SK-N-SH treated with all-trans-retinoic acid at 6 μM for 48 hours (cell line): ENCODE measurements around the gene LRIT2.

Experiments used
- ATAC-seq: fragments of 200-7000 bp; cut with Tn5 transposase; 3 replicates; pipeline ENCODE4 v1.9.1; 2020; ENCODE audit warnings: mild to moderate bottlenecking, moderate library complexity
- ARNTL ChIP-seq: fragments of 450-650 bp; formaldehyde crosslinking; IDR thresholded peaks from 2 replicates; pipeline ENCODE4 v1.5.0; 2020; ENCODE audit warnings: low read depth, mild to moderate bottlenecking, moderate library complexity, borderline replicate concordance
- CREB5 ChIP-seq: fragments of 250-450 bp; sonication (Bioruptor Pico); IDR thresholded peaks from 2 replicates; pipeline ENCODE4 v1.5.1; 2020; ENCODE audit warnings: low read depth, mild to moderate bottlenecking, moderate library complexity
- CSDC2 ChIP-seq: fragments of 250-450 bp; sonication (Bioruptor Pico); IDR thresholded peaks from 2 replicates; pipeline ENCODE4 v1.5.0; 2020; ENCODE audit warnings: mild to moderate bottlenecking, moderate library complexity
- CSRNP3 ChIP-seq: fragments of 250-450 bp; sonication (Bioruptor Pico); IDR thresholded peaks from 2 replicates; pipeline ENCODE4 v1.5.1; 2021; ENCODE audit warnings: mild to moderate bottlenecking, moderate library complexity
- ESRRG ChIP-seq: fragments of 250-450 bp; sonication (Bioruptor Pico); IDR thresholded peaks from 2 replicates; pipeline ENCODE4 v1.6.1; 2021; ENCODE audit warnings: mild to moderate bottlenecking
- GLIS3 ChIP-seq: fragments of 250-450 bp; sonication (Bioruptor Pico); IDR thresholded peaks from 2 replicates; pipeline ENCODE4 v1.5.0; 2020; ENCODE audit warnings: mild to moderate bottlenecking, moderate library complexity
- ISL1 ChIP-seq: fragments of 250-450 bp; sonication (Bioruptor Pico); IDR thresholded peaks from 2 replicates; pipeline ENCODE4 v2.1.2; 2022; ENCODE audit warnings: mild to moderate bottlenecking, moderate library complexity
- OSR1 ChIP-seq: fragments of 250-450 bp; sonication (Bioruptor Pico); IDR thresholded peaks from 2 replicates; pipeline ENCODE4 v1.8.0; 2022; ENCODE audit warnings: moderate library complexity, mild to moderate bottlenecking, inconsistent platforms
- PATZ1 ChIP-seq: fragments of 250-450 bp; sonication (Bioruptor Pico); IDR thresholded peaks from 2 replicates; pipeline ENCODE4 v1.8.0; 2020; ENCODE audit warnings: mild to moderate bottlenecking, moderate library complexity, borderline replicate concordance
- RARB ChIP-seq: fragments of 250-450 bp; sonication (Bioruptor Pico); IDR thresholded peaks from 2 replicates; pipeline ENCODE4 v1.8.0; 2021; ENCODE audit warnings: mild to moderate bottlenecking, moderate library complexity
- SNAI2 ChIP-seq: fragments of 250-450 bp; sonication (Bioruptor Pico); IDR thresholded peaks from 2 replicates; pipeline ENCODE4 v1.5.0; 2020; ENCODE audit warnings: mild to moderate bottlenecking, moderate library complexity
- TCF4 ChIP-seq: fragments of 250-450 bp; sonication (Bioruptor Pico); IDR thresholded peaks from 2 replicates; pipeline ENCODE4 v1.8.0; 2021; ENCODE audit warnings: mild to moderate bottlenecking, moderate library complexity, borderline replicate concordance
- TOX ChIP-seq: fragments of 250-450 bp; sonication (Bioruptor Pico); IDR thresholded peaks from 2 replicates; pipeline ENCODE4 v1.8.0; 2021; ENCODE audit warnings: mild to moderate bottlenecking, moderate library complexity, borderline replicate concordance
- TSHZ2 ChIP-seq: fragments of 250-450 bp; sonication (Bioruptor Pico); IDR thresholded peaks from 2 replicates; pipeline ENCODE4 v1.5.0; 2020; ENCODE audit warnings: mild to moderate bottlenecking, moderate library complexity
- ZC3H10 ChIP-seq: fragments of 250-450 bp; sonication (Bioruptor Pico); IDR thresholded peaks from 2 replicates; pipeline ENCODE4 v1.5.1; 2021; ENCODE audit warnings: mild to moderate bottlenecking, moderate library complexity
- ZFP3 ChIP-seq: fragments of 250-450 bp; sonication (Bioruptor Pico); IDR thresholded peaks from 2 replicates; pipeline ENCODE4 v1.5.0; 2020; ENCODE audit warnings: mild to moderate bottlenecking, moderate library complexity
- ZFP30 ChIP-seq: fragments of 450-650 bp; formaldehyde crosslinking; IDR thresholded peaks from 2 replicates; pipeline ENCODE4 v1.5.0; 2022; ENCODE audit warnings: mild to moderate bottlenecking, moderate library complexity
- ZNF565 ChIP-seq: fragments of 450-650 bp; formaldehyde crosslinking; conservative IDR thresholded peaks from 2 replicates; pipeline ENCODE4 v1.5.0; 2020; ENCODE audit warnings: low read depth, mild to moderate bottlenecking, moderate library complexity
- ZNF70 ChIP-seq: fragments of 450-650 bp; formaldehyde crosslinking; IDR thresholded peaks from 2 replicates; pipeline ENCODE4 v1.5.0; 2020; ENCODE audit warnings: mild to moderate bottlenecking, moderate library complexity

The LRIT2 gene

GRCh38 chr10:84241185-84241790 lies 15.9 kb upstream of the LRIT2 start, which contains the start of gene LRIT1:
Gene LRIT1, minus strand, starts transcription at chr10:84241546. Its CDS starts 107 bp downstream, at chr10:84241439.
- ATAC-seq = no peak
- TF ChIP-seq OSR1 (CRISPR knock-in tag) = no peak
- no peak for TF ChIP-seq SNAI2 (CRISPR knock-in tag)
- no peak for TF ChIP-seq ESRRG (CRISPR knock-in tag)
- no peak for TF ChIP-seq CSDC2 (CRISPR knock-in tag)
- TF ChIP-seq PATZ1 = no peak
- TF ChIP-seq ISL1 (CRISPR knock-in tag) = no peak
- no peak for TF ChIP-seq CREB5 (CRISPR knock-in tag)
- TF ChIP-seq RARB = no peak
- no peak for TF ChIP-seq ZNF565 (CRISPR knock-in tag)
- no peak for TF ChIP-seq CSRNP3 (CRISPR knock-in tag)

- no peak for TF ChIP-seq ZNF565 (CRISPR knock-in tag)
- no peak for TF ChIP-seq ESRRG (CRISPR knock-in tag)
- TF ChIP-seq TSHZ2 (CRISPR knock-in tag) = no peak
- no peak for TF ChIP-seq SNAI2 (CRISPR knock-in tag)
- TF ChIP-seq ARNTL (CRISPR knock-in tag) = no peak
- no peak for TF ChIP-seq CSDC2 (CRISPR knock-in tag)
- TF ChIP-seq TOX (CRISPR knock-in tag) = no peak
- TF ChIP-seq CSRNP3 (CRISPR knock-in tag) = no peak
- no peak for TF ChIP-seq ZC3H10
- no peak for TF ChIP-seq TCF4 (CRISPR knock-in tag)
- no peak for TF ChIP-seq GLIS3 (CRISPR knock-in tag)
- no peak for TF ChIP-seq RARB
- TF ChIP-seq PATZ1 = no peak
- TF ChIP-seq OSR1 (CRISPR knock-in tag) = no peak
- TF ChIP-seq CREB5 (CRISPR knock-in tag) = no peak
- no peak for TF ChIP-seq ZNF70 (CRISPR knock-in tag)
- TF ChIP-seq ZFP3 (CRISPR knock-in tag) = no peak
- no peak for TF ChIP-seq ISL1 (CRISPR knock-in tag)
- TF ChIP-seq ZFP30 (CRISPR knock-in tag) = no peak
- no peak for ATAC-seq
These were observed 13.6 kb upstream of the LRIT2 start for GRCh38 chr10:84238909-84239308.
